Neural progenitor cell (in vitro differentiated cells): ENCODE results near the gene CTRL.

ENCODE experiments used
- EZH2phosphoT487 ChIP-seq: fragments of 200-600 bp; sonication (generic); IDR thresholded peaks from 2 replicates; pipeline ENCODE4 v1.6.1; 2017; ENCODE audit warnings: antibody characterized with exemption
- TF ChIP-seq, protein P1 (sequence below): fragments of 200-600 bp; sonication (generic); IDR thresholded peaks from 2 replicates; pipeline ENCODE4 v1.5.1; 2017; ENCODE audit warnings: antibody characterized with exemption, mild to moderate bottlenecking

DNA sequence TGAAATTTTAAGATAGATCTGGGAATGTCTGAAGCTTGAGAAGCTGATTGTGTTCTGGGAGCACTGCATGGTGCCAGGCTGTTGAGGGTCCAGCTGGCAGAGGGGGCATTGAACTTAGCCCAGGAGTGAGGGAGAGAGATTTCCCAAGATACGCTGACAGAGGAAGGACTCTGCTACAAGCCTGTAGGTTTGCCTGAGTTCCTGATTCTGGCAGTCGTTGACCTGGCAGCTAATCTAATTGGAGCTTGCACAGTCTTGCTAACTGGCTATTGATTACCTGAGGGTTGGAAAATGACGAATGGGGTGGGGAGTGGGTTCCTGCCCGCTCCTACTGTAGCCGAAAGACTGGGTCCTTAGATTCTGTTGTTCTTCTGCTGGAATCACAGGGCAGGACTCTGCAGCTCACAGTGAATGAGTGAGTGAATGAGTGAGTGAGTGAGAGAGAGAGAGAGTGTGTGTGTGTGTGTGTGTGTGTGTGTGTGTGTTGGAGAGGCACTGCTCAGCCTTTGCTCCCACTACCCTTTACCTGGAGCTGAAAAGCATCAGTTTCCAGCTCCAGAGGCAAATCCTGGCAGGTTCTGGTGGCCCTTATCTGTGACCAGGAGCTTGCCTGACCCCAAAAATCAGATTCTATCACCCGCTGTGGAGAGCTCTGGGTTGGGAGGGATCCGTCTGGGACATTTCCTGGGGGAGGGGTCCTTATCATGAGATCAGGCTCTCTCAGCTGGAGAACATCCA, 16.7 kb downstream of the CTRL start:
- TF ChIP-seq, protein P1, sequence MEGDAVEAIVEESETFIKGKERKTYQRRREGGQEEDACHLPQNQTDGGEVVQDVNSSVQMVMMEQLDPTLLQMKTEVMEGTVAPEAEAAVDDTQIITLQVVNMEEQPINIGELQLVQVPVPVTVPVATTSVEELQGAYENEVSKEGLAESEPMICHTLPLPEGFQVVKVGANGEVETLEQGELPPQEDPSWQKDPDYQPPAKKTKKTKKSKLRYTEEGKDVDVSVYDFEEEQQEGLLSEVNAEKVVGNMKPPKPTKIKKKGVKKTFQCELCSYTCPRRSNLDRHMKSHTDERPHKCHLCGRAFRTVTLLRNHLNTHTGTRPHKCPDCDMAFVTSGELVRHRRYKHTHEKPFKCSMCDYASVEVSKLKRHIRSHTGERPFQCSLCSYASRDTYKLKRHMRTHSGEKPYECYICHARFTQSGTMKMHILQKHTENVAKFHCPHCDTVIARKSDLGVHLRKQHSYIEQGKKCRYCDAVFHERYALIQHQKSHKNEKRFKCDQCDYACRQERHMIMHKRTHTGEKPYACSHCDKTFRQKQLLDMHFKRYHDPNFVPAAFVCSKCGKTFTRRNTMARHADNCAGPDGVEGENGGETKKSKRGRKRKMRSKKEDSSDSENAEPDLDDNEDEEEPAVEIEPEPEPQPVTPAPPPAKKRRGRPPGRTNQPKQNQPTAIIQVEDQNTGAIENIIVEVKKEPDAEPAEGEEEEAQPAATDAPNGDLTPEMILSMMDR, result no peak
- TF ChIP-seq EZH2phosphoT487, result no peak
